ENCODE data around the gene APOL3.

DNA sequence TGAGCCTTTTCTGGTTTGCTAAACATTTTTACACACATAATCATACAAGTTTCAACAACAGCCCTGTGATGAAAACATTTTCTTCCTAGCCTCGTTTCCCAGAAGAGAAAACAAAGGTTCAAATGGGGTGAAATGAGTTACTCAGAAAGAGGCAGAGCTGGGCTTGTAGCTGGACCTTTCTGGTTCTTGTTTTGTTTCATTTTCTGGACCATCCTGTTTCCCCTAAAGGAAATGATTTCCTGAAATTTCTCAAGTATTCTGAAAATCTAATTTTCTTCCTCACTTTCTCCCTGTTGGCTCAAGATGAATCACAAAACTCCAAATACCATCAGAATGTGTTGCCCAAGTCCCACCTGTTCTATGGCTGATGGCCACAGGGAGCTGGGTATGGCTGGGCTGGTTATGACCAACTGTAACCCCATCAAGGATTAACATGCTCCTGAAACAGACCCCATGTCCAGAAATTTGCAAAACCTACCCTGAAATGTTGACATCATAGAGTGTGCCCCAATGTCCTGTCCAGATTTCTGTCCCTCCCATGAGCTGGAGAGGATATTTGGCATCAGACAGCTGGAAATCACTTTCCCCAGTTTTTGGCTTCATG lies 47.7 kb upstream of the APOL3 start:
- no peak for TF ChIP-seq EZH2 (IDR thresholded peaks at IDR 0.05; ENCODE audit: borderline replicate concordance, low read depth, low read length, poor library complexity, severe bottlenecking)
- TF ChIP-seq, protein P1, sequence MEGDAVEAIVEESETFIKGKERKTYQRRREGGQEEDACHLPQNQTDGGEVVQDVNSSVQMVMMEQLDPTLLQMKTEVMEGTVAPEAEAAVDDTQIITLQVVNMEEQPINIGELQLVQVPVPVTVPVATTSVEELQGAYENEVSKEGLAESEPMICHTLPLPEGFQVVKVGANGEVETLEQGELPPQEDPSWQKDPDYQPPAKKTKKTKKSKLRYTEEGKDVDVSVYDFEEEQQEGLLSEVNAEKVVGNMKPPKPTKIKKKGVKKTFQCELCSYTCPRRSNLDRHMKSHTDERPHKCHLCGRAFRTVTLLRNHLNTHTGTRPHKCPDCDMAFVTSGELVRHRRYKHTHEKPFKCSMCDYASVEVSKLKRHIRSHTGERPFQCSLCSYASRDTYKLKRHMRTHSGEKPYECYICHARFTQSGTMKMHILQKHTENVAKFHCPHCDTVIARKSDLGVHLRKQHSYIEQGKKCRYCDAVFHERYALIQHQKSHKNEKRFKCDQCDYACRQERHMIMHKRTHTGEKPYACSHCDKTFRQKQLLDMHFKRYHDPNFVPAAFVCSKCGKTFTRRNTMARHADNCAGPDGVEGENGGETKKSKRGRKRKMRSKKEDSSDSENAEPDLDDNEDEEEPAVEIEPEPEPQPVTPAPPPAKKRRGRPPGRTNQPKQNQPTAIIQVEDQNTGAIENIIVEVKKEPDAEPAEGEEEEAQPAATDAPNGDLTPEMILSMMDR (conservative IDR thresholded peaks at IDR 0.05; ENCODE audit: low read depth, low read length) = no peak
